Uterus (tissue), 2 donors: Measurements from ENCODE around the gene NDC1.
"Not testable (repeated sequence)": the region's sequence is repeated elsewhere in the genome, so short reads cannot be mapped to it uniquely, and the experiment has no call there.

Experiments
- CTCF ChIP-seq, 4 experiments: fragments of 200-600 bp in 2 of 4; fragments of 450-650 bp in 2 of 4; sonication (generic) in 2 of 4; IDR thresholded peaks; one replicate each; pipeline ENCODE4 v1.5.1; 2016 to 2019; ENCODE audit warnings: antibody characterized with exemption in 4 of 4, mild to moderate bottlenecking in 2 of 4, moderate library complexity in 1 of 4
- POLR2A ChIP-seq, 2 donors: fragments of 450-650 bp; IDR thresholded peaks; one replicate each; pipeline ENCODE4 v1.6.1; 2016; ENCODE audit warnings: antibody characterized with exemption in 2 of 2, mild to moderate bottlenecking in 1 of 2, moderate library complexity in 1 of 2

- TF ChIP-seq CTCF, POLR2A (IDR thresholded peaks at IDR 0.05): not testable (repeated sequence)
Measured at GRCh38 chr1:53875150-53875549, 37.1 kb upstream of the NDC1 start.
